Neural cell (in vitro differentiated cells): Measurements from ENCODE around the gene SNRK. TPM values are rescaled to one million over a fixed set of nuclear protein-coding genes. Genes with fewer than 3 reads are reported as not detected.

Experiments
- H2AFZ ChIP-seq: fragments of 200-600, 300-800 bp; sonication (generic), shearing (Covaris generic); 2 replicates; pipeline ENCODE4 v1.6.0; 2014; ENCODE audit warnings: low read depth, mild to moderate bottlenecking, antibody characterized with exemption, low read length, moderate library complexity
- H3F3A ChIP-seq: fragments of 200-600 bp; shearing (Covaris generic); 2 replicates; pipeline ENCODE4 v1.6.1; 2016; ENCODE audit warnings: mild to moderate bottlenecking, moderate library complexity, mixed read lengths, antibody characterized with exemption, low read length; ENCODE audit not compliant: insufficient read depth, poor library complexity, severe bottlenecking
- H3K27ac ChIP-seq: fragments of 200-600, 300-800 bp; sonication (generic), shearing (Covaris generic); 2 replicates; pipeline ENCODE4 v1.5.1; 2014; ENCODE audit warnings: mild to moderate bottlenecking, low read length, moderate library complexity
- H3K27me3 ChIP-seq: fragments of 300-800, 200-600 bp; sonication (generic), shearing (Covaris generic); 2 replicates; pipeline ENCODE4 v1.6.0; 2014; ENCODE audit warnings: mild to moderate bottlenecking, low read depth, low read length, moderate library complexity; ENCODE audit not compliant: insufficient read depth
- H3K36me3 ChIP-seq: fragments of 300-800, 200-600 bp; sonication (generic), shearing (Covaris generic); 2 replicates; pipeline ENCODE4 v1.5.1; 2014; ENCODE audit warnings: mild to moderate bottlenecking, antibody characterized with exemption, low read length, moderate library complexity; ENCODE audit not compliant: insufficient read depth
- H3K4me2 ChIP-seq: fragments of 300-800, 200-600 bp; sonication (generic), shearing (Covaris generic); 2 replicates; pipeline ENCODE4 v1.6.0; 2014; ENCODE audit warnings: mild to moderate bottlenecking, low read length
- H3K4me3 ChIP-seq: fragments of 300-800, 200-600 bp; sonication (generic), shearing (Covaris generic); 2 replicates; pipeline ENCODE4 v1.5.1; 2014; ENCODE audit warnings: mild to moderate bottlenecking, low read length, moderate library complexity
- H3K79me2 ChIP-seq: fragments of 200-600 bp; shearing (Covaris generic); replicated peaks from 2 replicates; pipeline ENCODE4 v1.6.0; 2014; ENCODE audit warnings: mild to moderate bottlenecking, low read length, moderate library complexity; ENCODE audit not compliant: insufficient read depth
- H3K9ac ChIP-seq: fragments of 300-800, 200-600 bp; sonication (generic), shearing (Covaris generic); 2 replicates; pipeline ENCODE4 v1.6.1; 2016; ENCODE audit warnings: mild to moderate bottlenecking, low read length, mixed read lengths
- H3K9me2 ChIP-seq: fragments of 200-600 bp; shearing (Covaris generic); 2 replicates; pipeline ENCODE4 v1.6.1; 2016; ENCODE audit warnings: mild to moderate bottlenecking, low read length, mixed read lengths; ENCODE audit not compliant: insufficient read depth
- H3K9me3 ChIP-seq: fragments of 200-600, 300-800 bp; sonication (generic), shearing (Covaris generic); 2 replicates; pipeline ENCODE4 v1.6.1; 2016; ENCODE audit warnings: mild to moderate bottlenecking, mixed run types, low read length, moderate library complexity, mixed read lengths
- H4K20me1 ChIP-seq: fragments of 200-600 bp; shearing (Covaris generic); 2 replicates; pipeline ENCODE4 v1.6.1; 2016; ENCODE audit warnings: mild to moderate bottlenecking, mixed run types; ENCODE audit not compliant: insufficient read depth
- CTCF ChIP-seq: fragments of 450-650 bp; IDR thresholded peaks from 2 replicates; pipeline ENCODE4 v1.5.1; 2014; ENCODE audit warnings: antibody characterized with exemption, mild to moderate bottlenecking, moderate library complexity; ENCODE audit not compliant: poor library complexity, severe bottlenecking
- EP300 ChIP-seq: fragments of 450-650 bp; conservative IDR thresholded peaks from 2 replicates; pipeline ENCODE4 v1.6.1; 2014; ENCODE audit warnings: antibody characterized with exemption, mild to moderate bottlenecking, moderate library complexity; ENCODE audit not compliant: poor library complexity, severe bottlenecking
- EZH2 ChIP-seq: fragments of 200-600, 300-800 bp; shearing (Covaris generic), sonication (generic); IDR thresholded peaks from 2 replicates; pipeline ENCODE4 v1.6.1; 2014; ENCODE audit warnings: antibody characterized with exemption, low read length, borderline replicate concordance, mild to moderate bottlenecking; ENCODE audit not compliant: insufficient read depth, poor library complexity, severe bottlenecking
- MXI1 ChIP-seq: fragments of 450-650 bp; conservative IDR thresholded peaks from 2 replicates; pipeline ENCODE4 v1.6.1; 2014; ENCODE audit warnings: antibody characterized with exemption, mild to moderate bottlenecking; ENCODE audit not compliant: poor library complexity, severe bottlenecking
- POLR2AphosphoS5 ChIP-seq: IDR thresholded peaks from 2 replicates; pipeline ENCODE4 v1.6.1; 2012
- RAD21 ChIP-seq: fragments of 450-650 bp; conservative IDR thresholded peaks from 2 replicates; pipeline ENCODE4 v1.6.1; 2014; ENCODE audit warnings: antibody characterized with exemption, mild to moderate bottlenecking, moderate library complexity
- SMC3 ChIP-seq: fragments of 450-650 bp; conservative IDR thresholded peaks from 2 replicates; pipeline ENCODE4 v1.6.1; 2014; ENCODE audit warnings: antibody characterized with exemption, mild to moderate bottlenecking, moderate library complexity; ENCODE audit not compliant: poor library complexity
- TAF1 ChIP-seq: IDR thresholded peaks from 2 replicates; pipeline ENCODE4 v1.6.1; 2012; ENCODE audit warnings: low read depth
- polyA plus RNA-seq: library from polyadenylated mRNA; depleted of rRNA; stranded (reverse); fragments of >200 nt; gene quantifications from 2 replicates; pipeline ENCODE4 v1.2.3, GENCODE V29; 2014
- TF ChIP-seq, protein P1 (sequence below): IDR thresholded peaks from 2 replicates; pipeline ENCODE4 v1.6.1; 2012; ENCODE audit warnings: borderline replicate concordance

SNRK gene
- polyA plus RNA-seq, 1 donor from 2014 or later: 27.3 TPM

GRCh38 chr3:43334976-43335375 is 48.6 kb downstream of the SNRK start:
- Histone ChIP-seq H3K9me3 (no peaks in the 10 kb centered on the region), H3K9me2 (no peaks in the 10 kb centered on the region), H3K36me3 (peaks cover 21% of the 10 kb centered on the region)

DNA sequence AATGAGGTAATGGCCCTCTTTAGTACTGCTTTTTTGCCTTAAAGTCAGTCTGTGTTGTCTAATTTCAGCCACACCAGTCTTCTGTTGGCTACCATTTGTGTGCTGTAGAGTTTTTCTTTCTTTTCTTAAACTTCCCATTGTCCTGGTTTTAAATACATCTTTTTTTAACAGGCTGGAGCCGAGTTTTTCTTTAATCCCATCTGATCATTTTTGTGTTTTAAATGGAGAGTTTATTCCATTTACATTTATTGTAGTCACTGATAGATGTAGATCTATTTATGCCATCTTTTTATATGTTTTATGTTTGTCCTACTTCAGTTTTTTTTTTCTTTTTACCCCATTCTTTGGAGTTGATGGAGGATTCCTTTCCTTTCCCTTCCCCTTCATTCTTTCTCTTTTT is 49.5 kb downstream of the SNRK start:
- no peak for TF ChIP-seq TAF1
- TF ChIP-seq RAD21: no peak
- TF ChIP-seq EZH2: no peak
- TF ChIP-seq CTCF: no peak
- TF ChIP-seq MXI1: no peak
- TF ChIP-seq EP300: no peak
- TF ChIP-seq POLR2AphosphoS5: no peak
- TF ChIP-seq SMC3: no peak
- H3K36me3 ChIP-seq: peaks cover 21% of the 10 kb centered on the region

More at GRCh38 chr3:43334976-43335375, 48.6 kb downstream of the SNRK start:
- Histone ChIP-seq H3K4me3 (no peak overlapping the region), H3K27ac (no peak overlapping the region), H3K9ac (no peak overlapping the region), H3F3A (no peaks in the 10 kb centered on the region), H2AFZ (no peak overlapping the region), H3K79me2 (no peaks in the 10 kb centered on the region), H4K20me1 (no peaks in the 10 kb centered on the region), H3K4me2 (no peak overlapping the region), H3K27me3 (no peaks in the 10 kb centered on the region)
- TF ChIP-seq RAD21: no peak
- TF ChIP-seq EP300: no peak
- no peak for TF ChIP-seq TAF1
- no peak for TF ChIP-seq MXI1

GRCh38 chr3:43338295-43338694 is 52.0 kb downstream of the SNRK start:
- H3K9me2 ChIP-seq: no peaks in the 10 kb centered on the region
- H3F3A ChIP-seq: no peaks in the 10 kb centered on the region
- H3K4me2 ChIP-seq: no peak overlapping the region
- H3K27ac ChIP-seq: no peak overlapping the region
- no peak overlapping the region for H2AFZ ChIP-seq
- no peak overlapping the region for H3K9ac ChIP-seq
- H3K9me3 ChIP-seq: no peaks in the 10 kb centered on the region
- H3K79me2 ChIP-seq: no peaks in the 10 kb centered on the region
- H4K20me1 ChIP-seq: no peaks in the 10 kb centered on the region
- no peaks in the 10 kb centered on the region for H3K27me3 ChIP-seq
- H3K4me3 ChIP-seq: no peak overlapping the region
- H3K36me3 ChIP-seq: peaks cover 21% of the 10 kb centered on the region
- no peak for TF ChIP-seq POLR2AphosphoS5
- TF ChIP-seq MXI1: no peak
- TF ChIP-seq, protein P1, sequence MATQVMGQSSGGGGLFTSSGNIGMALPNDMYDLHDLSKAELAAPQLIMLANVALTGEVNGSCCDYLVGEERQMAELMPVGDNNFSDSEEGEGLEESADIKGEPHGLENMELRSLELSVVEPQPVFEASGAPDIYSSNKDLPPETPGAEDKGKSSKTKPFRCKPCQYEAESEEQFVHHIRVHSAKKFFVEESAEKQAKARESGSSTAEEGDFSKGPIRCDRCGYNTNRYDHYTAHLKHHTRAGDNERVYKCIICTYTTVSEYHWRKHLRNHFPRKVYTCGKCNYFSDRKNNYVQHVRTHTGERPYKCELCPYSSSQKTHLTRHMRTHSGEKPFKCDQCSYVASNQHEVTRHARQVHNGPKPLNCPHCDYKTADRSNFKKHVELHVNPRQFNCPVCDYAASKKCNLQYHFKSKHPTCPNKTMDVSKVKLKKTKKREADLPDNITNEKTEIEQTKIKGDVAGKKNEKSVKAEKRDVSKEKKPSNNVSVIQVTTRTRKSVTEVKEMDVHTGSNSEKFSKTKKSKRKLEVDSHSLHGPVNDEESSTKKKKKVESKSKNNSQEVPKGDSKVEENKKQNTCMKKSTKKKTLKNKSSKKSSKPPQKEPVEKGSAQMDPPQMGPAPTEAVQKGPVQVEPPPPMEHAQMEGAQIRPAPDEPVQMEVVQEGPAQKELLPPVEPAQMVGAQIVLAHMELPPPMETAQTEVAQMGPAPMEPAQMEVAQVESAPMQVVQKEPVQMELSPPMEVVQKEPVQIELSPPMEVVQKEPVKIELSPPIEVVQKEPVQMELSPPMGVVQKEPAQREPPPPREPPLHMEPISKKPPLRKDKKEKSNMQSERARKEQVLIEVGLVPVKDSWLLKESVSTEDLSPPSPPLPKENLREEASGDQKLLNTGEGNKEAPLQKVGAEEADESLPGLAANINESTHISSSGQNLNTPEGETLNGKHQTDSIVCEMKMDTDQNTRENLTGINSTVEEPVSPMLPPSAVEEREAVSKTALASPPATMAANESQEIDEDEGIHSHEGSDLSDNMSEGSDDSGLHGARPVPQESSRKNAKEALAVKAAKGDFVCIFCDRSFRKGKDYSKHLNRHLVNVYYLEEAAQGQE: no peak
- TF ChIP-seq EP300: no peak
- no peak for TF ChIP-seq RAD21
- TF ChIP-seq SMC3: no peak
- no peak for TF ChIP-seq TAF1
- TF ChIP-seq EZH2: no peak
- no peak for TF ChIP-seq CTCF

More for the DNA sequence above, 49.5 kb downstream of the SNRK start:
- Histone ChIP-seq H3K9me3 (no peaks in the 10 kb centered on the region), H3K4me2 (no peak overlapping the region), H3K27ac (no peak overlapping the region), H3K79me2 (no peaks in the 10 kb centered on the region), H2AFZ (no peak overlapping the region), H3K9me2 (no peaks in the 10 kb centered on the region), H3K4me3 (no peak overlapping the region), H4K20me1 (no peaks in the 10 kb centered on the region), H3K9ac (no peak overlapping the region), H3K27me3 (no peaks in the 10 kb centered on the region), H3F3A (no peaks in the 10 kb centered on the region)
